ENCODE data around the gene AGMO. TPM values are rescaled to one million over a fixed set of nuclear protein-coding genes. Genes with fewer than 3 reads are reported as not detected.

Gene AGMO
- total and polyA plus RNA-seq, 12 donors: 0.05 to 0.34 (median 0.15) TPM; not detected in 7

DNA sequence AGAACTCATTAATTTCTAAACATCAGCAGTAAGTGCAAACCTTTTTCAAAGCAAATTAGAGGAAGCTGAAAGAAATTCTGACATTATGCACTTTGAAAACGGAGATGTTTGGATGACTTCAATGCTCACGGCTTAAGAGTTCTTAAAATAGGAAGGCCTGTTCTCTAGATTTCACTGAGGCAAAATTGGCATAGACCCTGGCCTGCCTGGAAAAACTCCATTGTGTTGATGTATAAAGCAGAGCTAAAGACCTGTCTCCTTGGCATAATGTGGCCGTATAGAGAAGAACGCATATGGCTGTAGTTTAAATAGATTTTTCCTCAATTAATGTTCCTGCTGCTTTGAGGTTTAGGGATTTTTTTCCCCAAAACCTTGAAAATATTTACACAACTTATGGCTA, 24.5 kb upstream of the AGMO start:
- Histone ChIP-seq H3K9me3 (replicated peaks in 1 of 3) (no peaks in the 10 kb centered on the region), H3K27ac (no peak overlapping the region), H3K27me3 (no peaks in the 10 kb centered on the region), H3K36me3 (replicated peaks in 1 of 2) (no peaks in the 10 kb centered on the region), H3K4me1 (replicated peaks in 1 of 2) (no peaks in the 10 kb centered on the region), H3K4me3 (no peak overlapping the region)
- intact Hi-C loops (cut with DNase I): no loop called here
- 75 to 88% (median 85%) methylated on average over 4 of the region's 4 CpGs for WGBS, 4 donors
- no peak for DNase-seq
- TF ChIP-seq, protein P1, sequence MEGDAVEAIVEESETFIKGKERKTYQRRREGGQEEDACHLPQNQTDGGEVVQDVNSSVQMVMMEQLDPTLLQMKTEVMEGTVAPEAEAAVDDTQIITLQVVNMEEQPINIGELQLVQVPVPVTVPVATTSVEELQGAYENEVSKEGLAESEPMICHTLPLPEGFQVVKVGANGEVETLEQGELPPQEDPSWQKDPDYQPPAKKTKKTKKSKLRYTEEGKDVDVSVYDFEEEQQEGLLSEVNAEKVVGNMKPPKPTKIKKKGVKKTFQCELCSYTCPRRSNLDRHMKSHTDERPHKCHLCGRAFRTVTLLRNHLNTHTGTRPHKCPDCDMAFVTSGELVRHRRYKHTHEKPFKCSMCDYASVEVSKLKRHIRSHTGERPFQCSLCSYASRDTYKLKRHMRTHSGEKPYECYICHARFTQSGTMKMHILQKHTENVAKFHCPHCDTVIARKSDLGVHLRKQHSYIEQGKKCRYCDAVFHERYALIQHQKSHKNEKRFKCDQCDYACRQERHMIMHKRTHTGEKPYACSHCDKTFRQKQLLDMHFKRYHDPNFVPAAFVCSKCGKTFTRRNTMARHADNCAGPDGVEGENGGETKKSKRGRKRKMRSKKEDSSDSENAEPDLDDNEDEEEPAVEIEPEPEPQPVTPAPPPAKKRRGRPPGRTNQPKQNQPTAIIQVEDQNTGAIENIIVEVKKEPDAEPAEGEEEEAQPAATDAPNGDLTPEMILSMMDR (IDR thresholded peaks at IDR 0.05): no peak
- TF ChIP-seq POLR2A (IDR thresholded peaks at IDR 0.05): no peak

DNA sequence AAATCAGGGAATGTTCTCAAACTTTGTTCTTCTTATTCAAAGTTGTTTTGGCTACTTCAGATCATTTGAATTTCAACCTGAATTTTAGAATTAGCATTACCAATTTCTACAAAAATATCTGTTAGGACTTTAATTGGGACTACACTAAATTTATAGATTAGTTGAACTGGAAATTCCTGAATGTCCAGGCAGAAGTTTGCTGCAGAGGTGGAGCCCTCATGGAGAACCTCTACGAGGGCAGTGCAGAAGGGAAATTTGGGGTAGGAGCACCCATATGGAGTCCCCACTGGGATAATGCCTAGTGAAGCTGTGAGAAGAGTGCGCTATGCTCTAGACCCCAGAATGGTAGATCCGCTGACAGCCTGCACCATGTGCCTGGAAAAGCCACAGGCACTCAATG, 22.8 kb upstream of the AGMO start:
- H3K4me3 ChIP-seq: no peak overlapping the region
- WGBS, 4 donors: 87 to 95% (median 91%) methylated on average over 3 of the region's 3 CpGs
- no peaks in the 10 kb centered on the region for H3K4me1 ChIP-seq (replicated peaks in 1 of 2)
- H3K36me3 ChIP-seq (replicated peaks in 1 of 2): no peaks in the 10 kb centered on the region
- H3K27me3 ChIP-seq: no peaks in the 10 kb centered on the region
- no peak for DNase-seq
- H3K27ac ChIP-seq: no peak overlapping the region
- no peaks in the 10 kb centered on the region for H3K9me3 ChIP-seq (replicated peaks in 1 of 3)
- TF ChIP-seq, protein P1 (IDR thresholded peaks at IDR 0.05): no peak
- TF ChIP-seq POLR2A (IDR thresholded peaks at IDR 0.05): no peak
- intact Hi-C loops (cut with DNase I): no loop called here

DNA sequence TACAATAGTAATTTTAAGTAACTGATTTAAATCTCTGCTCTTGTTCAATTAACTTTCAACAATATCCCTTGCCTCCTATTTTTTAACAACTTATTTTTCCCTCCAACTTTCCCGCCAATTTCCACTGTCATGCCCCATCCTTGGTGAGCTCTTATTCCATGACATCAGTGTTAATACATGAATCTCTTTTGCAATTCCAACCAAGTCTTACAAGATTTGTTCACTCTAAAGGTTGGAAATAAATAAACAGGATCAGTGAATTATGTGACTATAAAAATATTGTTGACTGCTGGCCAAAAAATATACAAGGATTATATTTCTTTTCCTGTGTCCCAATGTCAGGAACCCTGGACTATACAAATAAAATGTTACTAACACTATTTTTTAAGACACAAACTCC, 21.0 kb upstream of the AGMO start:
- 83 to 91% (median 85%) methylated on average over 1 of the region's 1 CpG for WGBS, 4 donors
- TF ChIP-seq, protein P1 (IDR thresholded peaks at IDR 0.05): no peak
- no peak for TF ChIP-seq POLR2A (IDR thresholded peaks at IDR 0.05)
- H3K27ac ChIP-seq: no peak overlapping the region

DNA sequence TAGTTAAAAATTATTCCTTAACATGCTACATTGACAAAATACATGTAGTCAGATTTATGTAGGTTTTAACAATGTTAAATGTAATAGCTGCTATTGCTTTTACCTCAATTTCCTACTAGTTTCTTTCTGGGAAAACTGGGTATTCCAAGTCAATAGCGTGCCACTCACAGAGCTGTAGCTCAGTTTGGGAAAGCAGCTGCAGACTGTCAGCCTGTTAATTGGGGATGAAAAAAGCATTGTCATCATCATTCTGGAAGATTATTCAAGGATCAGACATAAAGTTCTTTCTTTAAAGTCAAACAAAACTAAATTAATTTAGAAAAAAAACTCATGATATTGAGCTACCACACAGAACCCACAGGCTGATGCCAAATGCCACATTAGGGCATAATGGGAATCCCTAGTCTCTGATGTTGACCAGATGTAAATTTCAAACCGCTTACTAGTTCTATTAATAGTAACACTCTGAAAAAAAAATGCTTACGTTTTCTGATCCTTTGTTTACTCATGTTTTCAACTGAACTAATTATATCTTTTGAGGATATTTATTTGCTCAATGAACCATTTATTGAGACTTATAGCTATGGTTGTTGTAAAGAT, 19.6 kb upstream of the AGMO start:
- Histone ChIP-seq H3K9me3 (replicated peaks in 1 of 3) (no peaks in the 10 kb centered on the region), H3K4me1 (replicated peaks in 1 of 2) (no peaks in the 10 kb centered on the region), H3K4me3 (no peak overlapping the region), H3K27me3 (no peaks in the 10 kb centered on the region), H3K36me3 (replicated peaks in 1 of 2) (no peaks in the 10 kb centered on the region), H3K27ac (no peak overlapping the region)
- intact Hi-C loops (cut with DNase I): no loop called here
- DNase-seq: no peak
- TF ChIP-seq, protein P1 (IDR thresholded peaks at IDR 0.05): no peak
- no peak for TF ChIP-seq POLR2A (IDR thresholded peaks at IDR 0.05)
- 47 to 62% (median 57%) methylated on average over 3 of the region's 3 CpGs for WGBS, 4 donors

More for the DNA sequence above, 21.0 kb upstream of the AGMO start:
- no peaks in the 10 kb centered on the region for H3K36me3 ChIP-seq (replicated peaks in 1 of 2)
- no peaks in the 10 kb centered on the region for H3K4me1 ChIP-seq (replicated peaks in 1 of 2)
- DNase-seq: no peak
- H3K4me3 ChIP-seq: no peak overlapping the region
- H3K9me3 ChIP-seq (replicated peaks in 1 of 3): no peaks in the 10 kb centered on the region
- intact Hi-C loops (cut with DNase I): no loop called here
- H3K27me3 ChIP-seq: no peaks in the 10 kb centered on the region
